Pons (tissue), 1 donor: ENCODE data around the gene P2RY8.
"Not testable (repeated sequence)": the region's sequence is repeated elsewhere in the genome, so short reads cannot be mapped to it uniquely, and the experiment has no call there.

Source experiments
- DNase-seq: peaks from one replicate; pipeline ENCODE4 v3.0.0-alpha.2; 2016; ENCODE audit warnings: low spot score

The P2RY8 gene

DNA sequence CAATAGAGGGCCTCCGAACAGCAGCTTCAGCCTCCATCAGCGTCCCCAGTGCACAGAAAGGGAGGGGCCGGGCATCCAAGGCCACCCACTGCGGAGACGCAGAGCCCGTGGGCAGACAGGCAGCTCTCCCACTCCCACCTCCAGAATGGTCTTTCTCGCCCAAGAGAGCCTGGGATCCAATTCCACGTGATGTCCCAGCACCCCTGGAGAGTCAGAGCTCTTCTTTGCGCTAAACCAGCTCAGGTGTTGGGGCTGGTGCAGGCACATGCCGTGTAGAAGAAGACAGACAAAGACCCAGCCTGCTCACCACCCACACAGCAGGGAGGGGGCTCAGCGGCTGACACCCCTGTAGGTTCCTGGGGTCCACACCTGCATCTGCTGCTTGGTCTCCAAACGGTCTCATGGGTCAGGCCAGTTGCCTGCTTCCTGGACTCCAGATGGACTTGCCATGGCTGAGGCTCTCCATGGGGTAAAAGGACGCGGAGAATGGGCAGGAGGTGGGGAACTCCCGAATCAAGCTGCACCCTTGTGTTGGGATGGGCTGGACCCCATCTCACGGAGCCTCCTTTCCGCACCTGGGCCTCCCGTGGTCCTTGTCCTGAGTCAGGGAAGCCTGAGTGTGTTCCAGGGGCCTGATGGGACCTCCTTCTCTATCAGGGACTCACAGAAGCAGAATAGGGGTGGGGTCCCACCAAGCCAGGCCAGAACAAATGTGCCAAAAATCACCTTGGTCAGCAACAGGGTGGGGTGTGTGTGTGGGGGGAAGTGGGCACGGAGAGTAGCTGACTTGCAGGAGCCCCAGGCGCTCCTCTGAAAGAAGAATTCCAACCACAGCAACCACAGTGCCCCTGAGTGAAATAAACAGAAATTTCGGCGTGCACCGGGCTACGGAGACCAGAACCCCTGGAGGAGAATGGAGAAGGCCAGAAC lies 72.7 kb downstream of the P2RY8 start:
- DNase-seq: no peak

DNA sequence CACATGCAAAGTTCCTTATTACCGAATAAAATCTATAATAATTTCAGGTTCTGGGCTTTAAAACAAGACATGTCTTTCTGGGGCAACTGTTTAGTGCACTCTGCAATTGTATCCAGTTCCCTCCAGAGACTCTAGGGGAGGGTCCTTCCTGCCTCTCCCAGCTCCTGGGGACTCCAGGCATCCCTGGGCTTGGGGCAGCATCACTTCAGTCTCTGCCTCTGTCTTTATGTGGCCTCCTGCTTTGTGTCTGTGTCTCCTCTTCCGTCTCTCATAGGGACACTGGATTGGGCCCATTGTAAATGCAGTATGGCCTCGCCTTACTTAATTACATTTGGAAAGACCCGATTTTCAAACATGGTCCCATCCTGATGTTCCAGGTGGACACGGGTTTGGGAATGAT lies 73.4 kb downstream of the P2RY8 start:
- DNase-seq: no peak

DNA sequence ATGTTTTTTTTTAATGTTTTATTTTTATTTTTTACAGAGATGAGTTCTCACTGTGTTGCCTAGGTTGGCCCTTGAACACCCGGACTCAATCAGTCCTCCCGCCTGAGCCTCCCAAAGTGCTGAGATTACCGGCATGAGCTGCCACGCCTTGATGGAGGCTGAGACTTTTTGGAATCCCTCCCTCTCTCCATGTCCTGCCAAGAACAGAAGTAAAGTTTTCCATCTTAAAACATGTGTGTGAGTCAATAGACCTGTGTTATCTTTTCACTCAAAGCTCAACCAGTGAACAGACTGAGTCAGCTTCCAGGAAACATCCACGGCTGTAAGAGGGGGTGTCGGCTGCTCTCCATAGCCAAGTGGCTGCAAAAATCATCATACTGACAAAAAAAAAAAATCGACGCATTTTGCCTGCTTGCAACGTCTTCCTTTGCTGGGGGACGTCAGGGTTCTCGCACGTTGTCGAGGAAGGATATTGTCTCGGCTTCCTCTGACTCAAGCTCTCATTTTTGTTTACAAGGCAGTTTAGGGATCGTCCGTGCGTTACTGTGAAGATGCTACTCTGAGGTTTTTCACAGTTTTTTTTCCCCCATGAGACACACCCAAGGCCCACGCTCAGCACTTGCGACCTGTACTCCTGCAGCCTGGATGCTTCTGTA lies 74.3 kb downstream of the P2RY8 start:
- DNase-seq: no peak

DNA sequence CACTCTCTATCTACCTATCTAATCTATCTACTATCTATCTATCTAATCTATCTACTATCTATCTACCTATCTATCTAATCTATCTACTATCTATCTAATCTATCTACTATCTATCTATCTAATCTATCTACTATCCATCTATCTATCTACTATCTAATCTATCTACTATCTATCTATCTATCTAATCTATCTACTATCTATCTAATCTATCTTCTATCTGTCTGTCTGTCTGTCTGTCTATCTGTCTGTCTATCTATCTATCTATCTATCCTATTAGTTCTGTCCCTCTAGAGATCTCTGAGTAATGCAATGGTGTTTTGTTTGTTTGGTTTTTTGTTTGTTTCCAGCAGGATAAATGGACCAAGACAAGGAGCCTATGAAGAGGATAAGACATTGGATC lies 74.9 kb downstream of the P2RY8 start:
- DNase-seq: no peak

DNA sequence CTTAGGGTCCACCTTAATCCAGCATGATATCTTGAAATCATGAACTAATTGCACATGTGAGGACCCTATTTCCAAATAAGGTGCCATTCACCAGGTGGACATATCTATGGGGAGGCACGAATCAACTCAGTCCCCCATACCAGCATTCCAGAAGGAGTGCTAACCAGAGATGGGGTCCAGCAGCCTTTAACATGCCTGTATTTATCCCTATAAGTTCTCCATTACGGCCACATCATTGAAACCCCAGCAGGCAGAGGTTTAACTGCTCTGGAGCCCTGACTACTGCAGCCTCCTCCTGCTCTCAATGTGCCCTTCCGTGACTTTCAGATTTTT lies 81.1 kb downstream of the P2RY8 start:
- DNase-seq: no peak

DNA sequence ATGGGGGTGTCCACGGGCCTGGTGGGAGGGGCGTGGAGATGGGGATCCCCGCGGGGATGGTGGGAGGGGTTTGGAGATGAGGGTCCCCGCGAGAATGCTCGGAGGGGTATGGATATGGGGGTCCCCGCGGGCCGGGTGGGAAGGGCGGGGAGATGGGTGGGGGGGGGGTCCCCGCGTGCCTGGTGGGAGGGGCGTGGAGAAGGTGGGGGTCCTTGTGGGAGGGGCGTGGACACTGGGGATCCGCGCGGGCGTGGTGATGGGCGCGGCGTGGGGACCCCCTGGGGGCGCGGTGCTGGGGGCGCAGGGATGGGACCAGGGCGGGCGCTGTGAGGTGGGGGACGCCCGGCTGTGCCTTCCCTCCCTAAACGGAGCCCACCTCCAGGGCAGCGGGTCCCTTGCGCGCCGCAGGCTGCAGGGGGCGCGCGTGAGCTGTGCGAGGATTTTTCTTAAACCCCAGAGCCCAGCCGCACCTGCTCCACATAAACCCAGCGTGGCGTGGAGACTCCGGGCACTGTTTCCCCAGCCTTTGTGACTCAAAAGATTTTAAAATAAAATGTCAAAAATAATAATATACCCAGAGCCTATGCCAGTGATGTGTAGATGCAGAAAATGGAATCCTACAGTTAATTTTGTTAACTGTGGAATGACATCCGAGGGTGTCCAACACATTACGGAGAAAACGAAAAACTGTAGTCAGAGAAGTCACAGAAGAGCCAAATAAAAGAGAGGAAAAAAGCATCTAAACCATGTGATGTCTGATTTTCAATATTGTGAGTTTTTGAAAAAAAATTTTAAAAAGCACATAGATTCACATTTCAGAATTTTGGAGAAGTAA lies 82.8 kb downstream of the P2RY8 start:
- DNase-seq: peak; percentile 75

DNA sequence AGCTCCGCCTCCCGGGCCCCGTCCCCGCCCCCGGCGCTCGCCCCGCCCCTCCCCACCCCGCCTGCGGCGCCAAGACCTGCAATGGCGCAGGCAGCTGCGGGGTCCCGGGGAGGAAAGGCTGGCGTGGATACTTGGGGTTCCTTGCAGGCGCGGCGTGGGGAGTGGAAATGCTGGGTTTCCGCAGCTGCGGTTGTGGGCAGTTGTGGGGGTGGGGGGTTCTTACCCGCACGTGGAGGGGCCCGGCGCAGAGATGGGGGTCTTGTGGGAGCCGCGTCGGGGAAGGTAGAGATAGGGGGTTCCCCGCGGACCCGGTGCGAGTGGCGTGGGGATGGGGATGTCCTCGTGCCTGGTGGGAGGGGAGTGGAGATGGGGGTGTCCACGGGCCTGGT lies 83.6 kb downstream of the P2RY8 start:
- DNase-seq: no peak

DNA sequence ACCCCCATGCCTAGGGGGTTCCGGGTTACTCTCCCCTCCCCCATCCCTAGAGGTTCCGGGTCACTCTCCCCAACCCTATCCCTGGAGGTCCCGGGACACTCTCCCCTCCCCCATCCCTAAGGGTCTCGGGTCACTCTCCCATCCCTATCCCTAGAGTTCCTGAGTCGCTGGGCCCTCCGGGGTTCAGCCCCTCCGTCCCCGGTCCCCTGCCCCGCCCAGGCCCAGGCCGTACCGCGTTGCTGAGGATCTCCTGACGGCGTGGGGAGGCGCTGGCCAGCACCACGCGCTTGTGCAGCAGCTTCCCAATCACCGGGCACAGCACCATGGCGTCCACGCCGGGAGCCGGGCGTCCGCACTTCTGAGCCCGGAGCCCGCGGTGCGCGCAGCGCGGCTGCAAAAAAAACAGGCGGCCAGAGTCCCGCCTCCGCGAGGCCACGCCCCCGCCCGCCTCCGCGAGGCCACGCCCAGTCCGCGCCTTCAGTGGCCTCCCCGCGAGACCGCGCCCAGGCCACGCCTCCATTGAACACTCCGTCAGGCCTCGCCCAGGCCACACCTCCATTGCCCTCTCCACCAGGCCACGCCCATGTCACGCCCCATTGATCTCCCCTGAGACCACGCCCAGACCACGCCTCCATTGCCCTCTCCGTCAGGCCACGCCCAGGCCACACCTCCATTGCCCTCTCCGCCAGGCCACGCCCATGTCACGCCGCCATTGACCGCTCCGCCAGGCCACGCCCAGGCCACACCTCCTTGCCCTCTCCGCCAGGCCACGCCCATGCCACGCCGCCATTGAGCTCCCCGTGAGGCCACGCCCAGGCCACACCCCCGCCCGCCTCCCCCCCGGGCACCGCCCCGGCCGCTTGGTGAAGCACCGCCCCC lies 84.2 kb downstream of the P2RY8 start, which contains the start of gene ASMTL:
ASMTL (minus strand) TSS at position 394 of the 879 bp plus-strand sequence; CDS start at position 325, 69 bp downstream.
- peak; percentile 100 for DNase-seq

DNA sequence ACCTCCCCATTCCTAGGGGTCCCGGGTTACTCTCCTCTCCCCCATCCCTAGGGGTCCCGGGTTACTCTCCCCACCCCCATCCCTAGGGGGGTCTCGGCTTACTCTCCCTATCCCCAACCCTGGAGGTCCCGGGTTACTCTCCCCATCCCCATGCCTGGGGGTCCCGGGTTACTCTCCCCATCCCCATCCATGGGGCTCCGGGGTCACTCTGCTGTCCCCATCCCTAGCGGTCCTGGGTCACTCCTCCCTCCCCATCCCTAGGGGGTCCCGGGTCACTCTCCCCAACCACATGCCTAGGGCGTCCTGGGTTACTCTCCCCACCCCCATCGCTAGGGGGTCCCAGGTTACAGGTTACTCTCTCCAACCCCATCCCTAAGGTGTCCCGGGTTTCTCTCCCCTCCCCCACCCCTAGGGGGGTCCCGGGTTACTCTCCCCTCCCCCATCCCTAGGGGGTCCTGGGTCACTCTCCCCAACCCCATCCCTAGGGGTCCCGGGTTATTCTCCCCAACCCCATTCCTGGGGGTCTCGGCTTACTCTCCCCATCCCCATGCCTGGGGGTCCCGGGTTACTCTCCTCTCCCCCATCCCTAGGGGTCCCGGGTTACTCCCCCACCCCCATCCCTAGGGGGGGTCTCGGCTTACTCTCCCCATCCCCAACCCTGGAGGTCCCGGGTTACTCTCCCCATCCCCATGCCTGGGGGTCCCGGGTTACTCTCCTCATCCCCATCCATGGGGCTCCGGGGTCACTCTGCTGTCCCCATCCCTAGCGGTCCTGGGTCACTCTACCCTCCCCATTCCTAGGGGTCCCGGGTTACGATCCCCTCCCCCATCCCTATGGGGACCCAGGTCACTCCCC lies 85.1 kb downstream of the P2RY8 start:
- DNase-seq: no peak

DNA sequence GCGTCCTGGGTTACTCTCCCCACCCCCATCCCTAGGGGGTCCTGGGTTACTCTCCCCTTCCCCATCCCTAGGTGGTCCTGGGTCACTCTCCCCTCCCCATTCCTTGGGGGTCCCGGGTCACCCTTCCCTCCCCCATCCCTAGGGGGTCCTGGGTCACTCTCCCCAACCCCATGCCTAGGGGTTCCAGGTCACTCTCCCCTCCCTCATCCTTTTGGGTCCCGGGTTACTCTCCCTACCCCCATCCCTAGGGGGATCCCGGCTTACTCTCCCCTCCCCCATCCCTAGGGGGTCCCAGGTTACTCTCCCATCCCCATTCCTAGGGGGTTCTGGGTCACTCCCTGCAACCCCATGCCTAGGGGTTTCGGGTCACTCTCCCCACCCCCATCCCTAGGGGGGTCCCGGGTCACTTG lies 85.7 kb downstream of the P2RY8 start:
- no peak for DNase-seq

DNA sequence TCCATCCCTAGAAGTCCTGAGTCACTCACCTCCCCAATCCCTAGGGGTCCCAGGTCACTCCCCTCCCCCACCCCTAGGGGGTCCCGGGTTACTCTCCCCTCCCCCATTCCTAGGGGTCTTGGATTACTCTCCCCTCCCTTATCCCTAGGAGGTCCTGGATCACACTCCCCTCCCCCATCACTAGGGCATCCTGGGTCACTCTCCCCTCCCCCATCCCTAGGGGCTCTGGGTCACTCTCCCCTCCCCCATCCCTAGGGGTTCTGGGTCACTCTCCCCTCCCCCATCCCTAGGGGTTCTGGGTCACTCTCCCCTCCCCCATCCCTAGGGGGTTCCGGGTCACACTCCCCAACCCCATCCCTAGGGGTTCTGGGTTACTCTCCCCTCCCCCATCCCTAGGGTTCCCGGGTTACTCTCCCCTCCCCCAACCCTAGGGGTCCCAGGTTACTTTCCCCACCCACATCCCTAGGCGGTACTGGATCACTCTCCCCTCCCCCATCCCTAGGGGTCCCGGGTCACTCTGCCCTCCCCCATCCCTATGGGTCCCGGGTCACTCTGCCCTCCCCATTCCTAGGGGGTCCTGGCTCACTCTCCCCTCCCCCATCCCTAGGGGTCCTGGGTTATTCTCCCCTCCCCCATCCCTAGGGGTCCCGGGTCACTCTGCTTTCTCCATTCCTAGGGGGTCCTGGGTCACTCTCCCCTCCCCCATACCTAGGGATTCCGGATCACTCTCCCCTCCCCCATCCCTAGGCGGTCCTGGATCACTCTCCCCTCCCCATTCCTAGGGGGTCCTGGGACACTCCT lies 86.4 kb downstream of the P2RY8 start:
- DNase-seq: no peak

DNA sequence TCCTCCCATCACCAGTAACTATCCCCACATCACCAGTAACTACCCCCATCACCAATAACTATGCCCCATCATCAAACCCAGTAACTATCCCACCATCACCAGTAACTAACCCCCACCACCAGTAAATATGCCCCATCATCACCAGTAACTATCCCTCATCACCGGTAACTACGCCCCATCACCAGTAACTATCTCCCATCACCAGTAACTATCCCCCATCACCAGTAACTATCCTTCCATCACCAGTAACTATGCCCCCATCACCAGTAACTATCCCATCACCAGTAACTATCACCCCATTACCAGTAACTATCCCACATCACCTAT lies 87.2 kb downstream of the P2RY8 start:
- no peak for DNase-seq

DNA sequence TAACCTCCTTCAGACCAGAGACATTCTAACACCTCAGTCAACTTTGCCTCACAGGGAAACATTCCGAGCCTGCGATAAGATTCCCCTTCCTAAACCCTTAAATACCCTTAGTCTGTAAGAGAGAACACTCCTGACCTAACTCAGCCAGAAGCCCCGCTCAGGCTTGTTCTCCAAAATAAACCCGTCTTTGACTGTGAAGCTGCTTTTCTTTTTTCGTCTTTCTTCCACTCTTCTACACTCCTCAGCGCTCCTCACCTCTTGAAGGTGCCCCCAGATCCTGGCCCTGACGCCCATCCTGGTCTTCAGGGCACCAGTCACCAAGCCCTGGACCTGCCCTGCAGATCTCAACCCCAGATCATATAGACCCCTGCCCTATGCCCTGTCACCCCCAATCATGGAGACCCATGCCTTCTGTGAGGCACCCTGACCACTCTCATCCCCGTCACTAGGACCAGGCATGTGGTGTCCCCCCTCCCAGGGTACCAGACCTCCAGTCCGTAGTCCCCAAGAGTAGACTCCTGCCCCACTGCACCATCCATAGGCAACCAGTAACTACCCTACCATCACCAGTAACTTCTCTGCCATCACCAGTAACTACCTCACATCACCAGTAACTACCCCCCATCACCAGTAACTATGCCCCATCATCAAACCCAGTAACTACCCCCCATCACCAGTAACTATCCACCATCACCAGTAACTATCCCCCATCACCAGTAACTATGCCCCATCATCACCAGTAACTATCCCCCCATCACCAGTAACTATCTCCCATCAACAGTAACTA lies 87.8 kb downstream of the P2RY8 start:
- no peak for DNase-seq

DNA sequence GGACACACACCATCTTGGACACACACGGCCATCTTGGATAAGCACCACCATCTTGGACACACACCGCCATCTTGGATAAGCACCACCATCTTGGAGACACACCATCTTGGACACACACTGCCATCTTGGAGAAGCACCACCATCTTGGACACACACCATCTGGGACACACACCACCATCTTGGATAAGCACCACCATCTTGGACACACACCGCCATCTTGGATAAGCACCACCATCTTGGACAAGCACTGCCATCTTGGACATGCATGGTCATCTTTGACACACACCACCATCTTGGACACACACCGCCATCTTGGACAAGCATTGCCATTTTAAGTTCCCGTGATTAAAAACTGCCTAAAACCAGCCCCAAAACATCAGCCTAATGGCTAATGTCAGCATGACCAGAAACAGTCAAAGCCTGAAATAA lies 88.4 kb downstream of the P2RY8 start:
- DNase-seq: not testable (repeated sequence)

DNA sequence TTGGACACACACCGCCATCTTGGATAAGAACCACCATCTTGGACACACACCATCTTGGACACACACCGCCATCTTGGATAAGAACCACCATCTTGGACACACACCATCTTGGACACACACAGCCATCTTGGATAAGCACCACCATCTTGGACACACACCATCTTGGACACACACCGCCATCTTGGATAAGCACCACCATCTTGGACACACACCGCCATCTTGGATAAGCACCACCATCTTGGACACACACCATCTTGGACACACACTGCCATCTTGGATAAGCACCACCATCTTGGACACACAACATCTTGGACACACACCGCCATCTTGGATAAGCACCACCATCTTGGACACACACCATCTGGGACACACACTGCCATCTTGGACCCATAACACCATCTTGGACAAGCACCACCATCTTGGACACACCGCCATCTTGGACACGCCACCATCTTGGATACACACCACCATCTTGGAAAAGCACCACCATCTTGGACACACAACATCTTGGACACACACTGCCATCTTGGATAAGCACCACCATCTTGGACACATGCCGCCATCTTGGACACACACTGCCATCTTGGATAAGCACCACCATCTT lies 88.9 kb downstream of the P2RY8 start:
- DNase-seq: not testable (repeated sequence)

DNA sequence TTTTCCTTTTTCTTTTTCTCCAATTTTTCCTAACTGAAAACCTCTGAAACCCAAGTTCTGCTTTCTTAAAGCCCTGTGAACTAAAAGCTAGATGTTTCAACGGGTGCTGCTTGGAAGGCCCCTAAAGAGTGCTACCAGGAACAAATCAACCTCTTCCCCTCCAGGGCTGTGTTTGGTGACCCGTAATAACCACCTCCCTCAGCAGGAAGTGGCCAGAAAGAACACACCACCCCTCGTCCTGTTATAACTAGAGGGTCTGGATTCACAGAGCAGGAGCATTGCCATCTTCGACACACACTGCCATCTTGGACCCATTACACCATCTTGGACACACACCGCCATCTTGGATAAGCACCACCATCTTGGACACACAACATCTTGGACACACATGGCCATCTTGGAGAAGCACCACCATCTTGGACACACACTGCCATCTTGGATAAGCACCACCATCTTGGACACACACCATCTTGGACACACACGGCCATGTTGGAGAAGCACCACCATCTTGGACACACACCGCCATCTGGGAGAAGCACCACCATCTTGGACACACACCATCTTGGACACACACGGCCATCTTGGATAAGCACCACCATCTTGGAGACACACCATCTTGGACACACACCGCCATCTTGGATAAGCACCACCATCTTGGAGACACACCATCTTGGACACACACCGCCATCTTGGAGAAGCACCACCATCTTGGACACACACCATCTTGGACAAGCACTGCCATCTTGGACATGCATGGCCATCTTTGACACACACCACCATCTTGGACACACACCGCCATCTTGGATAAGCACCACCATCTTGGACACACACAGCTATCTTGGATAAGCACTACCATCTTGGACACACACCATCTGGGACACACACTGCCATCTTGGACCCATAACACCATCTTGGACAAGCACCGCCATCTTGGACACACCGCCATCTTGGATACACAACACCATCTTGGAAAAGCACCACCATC lies 89.7 kb downstream of the P2RY8 start:
- DNase-seq: not testable (repeated sequence)
